CD4-positive, alpha-beta memory T cell (primary cell): ENCODE data around the gene CSF1R. TPM values are rescaled to one million over a fixed set of nuclear protein-coding genes. Genes with fewer than 3 reads are reported as not detected.

Experiments used
- CTCF ChIA-PET: fragments of 350-600 bp; sonication (Branson Sonifier 250); formaldehyde crosslinking; loops from one replicate; lab custom pipeline; 2021; ENCODE audit warnings: inconsistent platforms; ENCODE audit not compliant: partially characterized antibody; lab: Charles Lee
- POLR2A ChIA-PET: fragments of 350-600 bp; sonication (Branson Sonifier 250); formaldehyde crosslinking; loops from one replicate; lab custom pipeline; 2021; ENCODE audit not compliant: partially characterized antibody; lab: Charles Lee
- DNase-seq, 5 donors: peaks; one replicate each; pipeline versions ENCODE4 v3.0.0 to v3.0.0-alpha.2; 2020 to 2022; ENCODE audit warnings: mixed read lengths in 1 of 5
- H3K27ac ChIP-seq: one replicate; pipeline ENCODE4 v1.7.0; 2013; ENCODE audit warnings: low read depth, low read length
- H3K27me3 ChIP-seq: 2 replicates; pipeline ENCODE4 v1.7.0; 2013; ENCODE audit warnings: mild to moderate bottlenecking, low read length, moderate library complexity; ENCODE audit not compliant: insufficient read depth
- H3K36me3 ChIP-seq: 2 replicates; pipeline ENCODE4 v1.7.0; 2013; ENCODE audit warnings: mild to moderate bottlenecking, low read length, moderate library complexity; ENCODE audit not compliant: insufficient read depth
- H3K4me1 ChIP-seq: 2 replicates; pipeline ENCODE4 v1.7.0; 2013; ENCODE audit warnings: mild to moderate bottlenecking, low read length, moderate library complexity; ENCODE audit not compliant: insufficient read depth
- H3K4me3 ChIP-seq, 2 donors: one replicate each; pipeline ENCODE4 v1.7.0; 2013; ENCODE audit warnings: low read length in 2 of 2, mild to moderate bottlenecking in 1 of 2
- H3K9me3 ChIP-seq, 2 donors: one replicate each; pipeline ENCODE4 v1.7.0; 2013; ENCODE audit warnings: low read length in 2 of 2, control low read depth in 1 of 2; ENCODE audit not compliant: control insufficient read depth in 1 of 2
- H3K27ac Mint-ChIP-seq, 7 donors: one replicate each; pipeline ENCODE4 v1.8.0; 2020 to 2021; ENCODE audit warnings: mixed read lengths in 7 of 7, mild to moderate bottlenecking in 6 of 7, inconsistent platforms in 3 of 7, moderate library complexity in 3 of 7
- H3K27me3 Mint-ChIP-seq, 2 donors: one replicate each; pipeline ENCODE4 v1.8.0; 2020 to 2021; ENCODE audit warnings: mixed read lengths in 2 of 2
- H3K36me3 Mint-ChIP-seq, 2 donors: one replicate each; pipeline ENCODE4 v1.8.0; 2020 to 2021; ENCODE audit warnings: mixed read lengths in 2 of 2, inconsistent platforms in 1 of 2, mild to moderate bottlenecking in 1 of 2
- H3K4me1 Mint-ChIP-seq, 4 donors: one replicate each; pipeline ENCODE4 v1.8.0; 2020 to 2021; ENCODE audit warnings: mixed read lengths in 4 of 4, mild to moderate bottlenecking in 1 of 4
- H3K4me3 Mint-ChIP-seq, 8 donors: one replicate each; pipeline ENCODE4 v1.8.0; 2020 to 2021; ENCODE audit warnings: mixed read lengths in 8 of 8, mild to moderate bottlenecking in 7 of 8, moderate library complexity in 6 of 8, inconsistent platforms in 3 of 8
- H3K9me3 Mint-ChIP-seq, 8 donors: one replicate each; pipeline ENCODE4 v1.8.0; 2020 to 2021; ENCODE audit warnings: mixed read lengths in 8 of 8, mild to moderate bottlenecking in 5 of 8, inconsistent platforms in 3 of 8, moderate library complexity in 1 of 8
- intact Hi-C: fragments of 100-400 bp; cut with micrococcal nuclease; formaldehyde crosslinking; loops from one replicate; pipeline ENCODE4 v1.15.1; 2023
- polyA plus RNA-seq, 2 donors: library from polyadenylated mRNA; unstranded; fragments of 300-500 nt; fragmentation: Illumina TruSeq; gene quantifications; one replicate each; pipeline ENCODE4 v1.2.3, GENCODE V29; 2021
- total RNA-seq, 2 experiments: library from RNA; stranded (reverse); gene quantifications; one replicate each; pipeline ENCODE4 v1.2.3, GENCODE V29; 2021

CSF1R gene
- total RNA-seq, result 1 to 10 TPM; 2.4 to 2.9 TPM
- polyA plus RNA-seq, result under 1 TPM; 0.04 to 0.23 TPM

DNA sequence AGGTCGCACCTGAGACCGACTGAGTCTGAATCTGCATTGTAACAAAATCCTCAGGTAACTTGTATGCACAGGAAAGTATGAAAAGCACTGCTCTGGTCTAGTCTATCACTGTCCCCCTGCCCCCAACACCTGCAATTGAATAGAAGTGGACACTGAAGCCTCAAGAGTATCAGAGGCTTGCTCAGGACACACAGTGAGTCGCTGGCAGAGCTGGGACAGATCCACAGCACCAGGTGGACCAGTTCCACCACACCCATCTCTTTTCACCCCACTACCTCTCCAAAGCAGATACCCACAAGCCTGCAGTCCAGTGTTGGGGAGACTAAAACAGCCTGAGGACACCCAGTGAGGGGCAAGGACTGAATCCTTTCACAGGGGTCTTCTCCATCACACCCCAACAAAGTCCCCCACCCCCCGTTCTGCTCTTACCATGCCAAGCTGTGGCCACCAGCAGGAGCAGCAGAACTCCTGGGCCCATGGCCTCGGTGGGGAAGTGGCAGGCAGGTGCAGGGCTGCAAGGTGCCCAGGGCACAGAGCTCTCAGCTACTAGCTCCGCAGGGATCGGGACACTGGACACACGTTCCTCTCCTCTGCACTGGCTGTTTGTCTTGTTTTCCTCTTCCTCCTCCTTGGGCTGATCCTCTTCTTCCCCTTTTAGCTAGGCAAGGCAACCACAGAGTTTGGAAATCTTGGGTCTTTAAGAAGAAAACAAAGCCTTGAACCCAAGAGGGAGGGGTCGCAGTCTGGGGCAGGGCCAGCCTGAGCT, at the start of gene CSF1R:
TSS of gene CSF1R (minus strand) at position 605 of the 766 bp plus-strand sequence. CDS start at position 478, 127 bp downstream.
- peaks cover 0 to 2% (median 0%) of the 10 kb centered on the region in 4 donors for H3K4me1 Mint-ChIP-seq
- DNase-seq, result no peak
- H3K27ac Mint-ChIP-seq, result no peak within 1 kb of the TSS
- ChIA-PET CTCF (no interaction called here), POLR2A (no interaction called here)
- H3K27me3 Mint-ChIP-seq, result peaks cover 30 to 44% of the 10 kb centered on the region in 2 donors
- H3K4me3 Mint-ChIP-seq, result no peak within 1 kb of the TSS
- Histone ChIP-seq H3K4me1 (no peaks in the 10 kb centered on the region), H3K4me3 (no peak within 1 kb of the TSS), H3K27ac (no peak within 1 kb of the TSS), H3K27me3 (peaks cover 12% of the 10 kb centered on the region), H3K9me3 (no peaks in the 10 kb centered on the region), H3K36me3 (no peaks in the 10 kb centered on the region)
- H3K9me3 Mint-ChIP-seq, result peaks cover 0 to 3% (median 0%) of the 10 kb centered on the region in 8 donors
- no peaks in the 10 kb centered on the region for H3K36me3 Mint-ChIP-seq
- intact Hi-C loops, result no loop called here

- CTCF ChIA-PET, result interaction anchor here (1.3 to 2.0 kb wide), 2 partner anchors 10 to 80 kb away, joined by 3 to 6 read pairs; no protein-coding TSS in a partner anchor
- POLR2A ChIA-PET, result no interaction called here
- Mint-ChIP-seq H3K27me3 (peaks cover 0 to 11% of the 10 kb centered on the region in 2 donors), H3K4me3 (no peak overlapping the region), H3K9me3 (no peaks in the 10 kb centered on the region), H3K27ac (no peak overlapping the region), H3K4me1 (no peaks in the 10 kb centered on the region), H3K36me3 (no peaks in the 10 kb centered on the region)
- no peak overlapping the region for H3K27ac ChIP-seq
- H3K36me3 ChIP-seq, result no peaks in the 10 kb centered on the region
- no peaks in the 10 kb centered on the region for H3K9me3 ChIP-seq
- no peak for DNase-seq
- H3K4me1 ChIP-seq, result no peaks in the 10 kb centered on the region
- intact Hi-C loops, result no loop called here
- no peaks in the 10 kb centered on the region for H3K27me3 ChIP-seq
- H3K4me3 ChIP-seq, result no peak overlapping the region
These were observed 49.4 kb upstream of the CSF1R start for GRCh38 chr5:150135557-150136304.

GRCh38 chr5:150134198-150134588, 47.8 kb upstream of the CSF1R start:
- Histone ChIP-seq H3K4me1 (no peaks in the 10 kb centered on the region), H3K36me3 (no peaks in the 10 kb centered on the region), H3K9me3 (no peaks in the 10 kb centered on the region), H3K27ac (no peak overlapping the region), H3K27me3 (no peaks in the 10 kb centered on the region), H3K4me3 (no peak overlapping the region)
- intact Hi-C loops, result no loop called here
- Mint-ChIP-seq H3K27ac (no peak overlapping the region), H3K27me3 (peaks cover 0 to 11% of the 10 kb centered on the region in 2 donors), H3K4me3 (no peak overlapping the region), H3K9me3 (no peaks in the 10 kb centered on the region), H3K36me3 (no peaks in the 10 kb centered on the region), H3K4me1 (no peaks in the 10 kb centered on the region)
- CTCF ChIA-PET, result interaction anchor here (1.8 kb wide), 1 partner anchor 11 kb away, joined by 4 read pairs; no protein-coding TSS in a partner anchor
- POLR2A ChIA-PET, result no interaction called here
- DNase-seq, result no peak

GRCh38 chr5:150133581-150134197, 47.3 kb upstream of the CSF1R start:
- H3K4me3 ChIP-seq, result no peak overlapping the region
- no peaks in the 10 kb centered on the region for H3K9me3 Mint-ChIP-seq
- H3K27me3 ChIP-seq, result no peaks in the 10 kb centered on the region
- no peak overlapping the region for H3K27ac ChIP-seq
- H3K27ac Mint-ChIP-seq, result no peak overlapping the region
- ChIA-PET CTCF (interaction anchor here (1.8 kb wide), 1 partner anchor 11 kb away, joined by 4 read pairs; no protein-coding TSS in a partner anchor), POLR2A (no interaction called here)
- H3K4me3 Mint-ChIP-seq, result no peak overlapping the region
- no peak for DNase-seq
- peaks cover 0 to 11% of the 10 kb centered on the region in 2 donors for H3K27me3 Mint-ChIP-seq
- no peaks in the 10 kb centered on the region for H3K9me3 ChIP-seq
- H3K4me1 ChIP-seq, result no peaks in the 10 kb centered on the region
- H3K4me1 Mint-ChIP-seq, result no peaks in the 10 kb centered on the region
- H3K36me3 Mint-ChIP-seq, result no peaks in the 10 kb centered on the region
- no peaks in the 10 kb centered on the region for H3K36me3 ChIP-seq
- intact Hi-C loops, result no loop called here

- H3K27me3 ChIP-seq, result no peaks in the 10 kb centered on the region
- Mint-ChIP-seq H3K27ac (no peak overlapping the region), H3K4me3 (no peak overlapping the region), H3K27me3 (peaks cover 0 to 6% of the 10 kb centered on the region in 2 donors), H3K9me3 (no peaks in the 10 kb centered on the region), H3K4me1 (no peaks in the 10 kb centered on the region), H3K36me3 (no peaks in the 10 kb centered on the region)
- no peaks in the 10 kb centered on the region for H3K9me3 ChIP-seq
- DNase-seq, result no peak
- H3K4me1 ChIP-seq, result no peaks in the 10 kb centered on the region
- no peaks in the 10 kb centered on the region for H3K36me3 ChIP-seq
- intact Hi-C loops, result no loop called here
- ChIA-PET POLR2A (no interaction called here), CTCF (no interaction called here)
- no peak overlapping the region for H3K27ac ChIP-seq
- H3K4me3 ChIP-seq, result no peak overlapping the region
These were observed 46.4 kb upstream of the CSF1R start for GRCh38 chr5:150132740-150133139.

GRCh38 chr5:150131978-150132694, 45.8 kb upstream of the CSF1R start:
- no peak for DNase-seq
- Histone ChIP-seq H3K4me3 (no peak overlapping the region), H3K36me3 (no peaks in the 10 kb centered on the region), H3K27me3 (no peaks in the 10 kb centered on the region), H3K4me1 (no peaks in the 10 kb centered on the region), H3K27ac (no peak overlapping the region), H3K9me3 (no peaks in the 10 kb centered on the region)
- intact Hi-C loops, result no loop called here
- CTCF ChIA-PET, result no interaction called here
- POLR2A ChIA-PET, result no interaction called here
- H3K36me3 Mint-ChIP-seq, result no peaks in the 10 kb centered on the region
- H3K27me3 Mint-ChIP-seq, result peaks cover 2 to 5% of the 10 kb centered on the region in 2 donors
- no peaks in the 10 kb centered on the region for H3K4me1 Mint-ChIP-seq
- H3K9me3 Mint-ChIP-seq, result no peaks in the 10 kb centered on the region
- no peak overlapping the region for H3K27ac Mint-ChIP-seq
- H3K4me3 Mint-ChIP-seq, result no peak overlapping the region
